Measurements from ENCODE around the gene SLC8A3.
A peak's percentile ranks its signal among the peaks of the same experiment; 100 is the strongest.

Gene SLC8A3

GRCh38 chr14:70011708-70012107, 177.0 kb downstream of the SLC8A3 start:
- H3K79me1 ChIP-seq (ENCODE audit: low read depth, low read length): peaks cover 1% of the 10 kb centered on the region
- H2BK5ac ChIP-seq (ENCODE audit: low read length): no peak overlapping the region
- H3K36me3 ChIP-seq (replicated peaks in 1 of 2; ENCODE audit: control insufficient read depth in 2 of 2, insufficient read depth in 2 of 2, low read length in 2 of 2): peaks cover 47 to 80% of the 10 kb centered on the region in 2 donors
- no peak for DNase-seq (ENCODE audit: low spot score)
- no peak overlapping the region for H3K27ac ChIP-seq (replicated peaks; ENCODE audit: low read length)
- no peak overlapping the region for H3K4me2 ChIP-seq (ENCODE audit: insufficient read depth, low read length, poor library complexity, severe bottlenecking)
- H3K4me1 ChIP-seq (ENCODE audit: control insufficient read depth in 2 of 2, insufficient read depth in 1 of 2, low read depth in 1 of 2, low read length in 2 of 2): peaks cover 9 to 14% of the 10 kb centered on the region in 2 donors
- no peak overlapping the region for H4K91ac ChIP-seq (ENCODE audit: low read depth, low read length, poor library complexity)
- no peaks in the 10 kb centered on the region for H3K27me3 ChIP-seq (ENCODE audit: control insufficient read depth in 3 of 3, insufficient read depth in 3 of 3, low read depth in 1 of 3, low read length in 3 of 3)
- H3K9ac ChIP-seq (ENCODE audit: low read depth, low read length, poor library complexity): no peak overlapping the region
- no peaks in the 10 kb centered on the region for H3K9me3 ChIP-seq (replicated peaks in 1 of 2; ENCODE audit: control insufficient read depth in 2 of 2, insufficient read depth in 1 of 2, low read depth in 1 of 2, low read length in 2 of 2)
- H3K4ac ChIP-seq (ENCODE audit: low read length): no peak overlapping the region
- no peak overlapping the region for H2BK120ac ChIP-seq (ENCODE audit: low read depth, low read length)
- no peak overlapping the region for H4K8ac ChIP-seq (ENCODE audit: low read depth, low read length)
- H3K14ac ChIP-seq (ENCODE audit: low read length): no peak overlapping the region
- no CpG with 5 or more reads among the region's 7 CpGs for WGBS, 2 donors (ENCODE audit: extremely low coverage in 2 of 2, insufficient read length in 2 of 2, insufficient replicate concordance in 1 of 2)
- no peak overlapping the region for H3K23ac ChIP-seq (ENCODE audit: low read depth, low read length, poor library complexity)
- H2BK12ac ChIP-seq (ENCODE audit: low read length): no peak overlapping the region
- H2BK15ac ChIP-seq (ENCODE audit: low read length): no peak overlapping the region
- H3K4me3 ChIP-seq (ENCODE audit: low read length in 2 of 2): no peak overlapping the region
- no peak overlapping the region for H3K18ac ChIP-seq (ENCODE audit: low read length)
- H2AFZ ChIP-seq (ENCODE audit: low read length): no peak overlapping the region
- no peak overlapping the region for H2AK5ac ChIP-seq (ENCODE audit: low read depth, low read length)

- Histone ChIP-seq H3K4me3 (ENCODE audit: low read length in 2 of 2) (no peak overlapping the region), H4K8ac (ENCODE audit: low read depth, low read length) (no peak overlapping the region), H2AFZ (ENCODE audit: low read length) (no peak overlapping the region), H2AK5ac (ENCODE audit: low read depth, low read length) (no peak overlapping the region), H3K27ac (replicated peaks; ENCODE audit: low read length) (no peak overlapping the region), H3K36me3 (replicated peaks in 1 of 2; ENCODE audit: control insufficient read depth in 2 of 2, insufficient read depth in 2 of 2, low read length in 2 of 2) (peaks cover 45 to 79% of the 10 kb centered on the region in 2 donors), H3K4ac (ENCODE audit: low read length) (no peak overlapping the region), H2BK15ac (ENCODE audit: low read length) (no peak overlapping the region), H3K14ac (ENCODE audit: low read length) (no peak overlapping the region), H3K27me3 (ENCODE audit: control insufficient read depth in 3 of 3, insufficient read depth in 3 of 3, low read depth in 1 of 3, low read length in 3 of 3) (no peaks in the 10 kb centered on the region), H3K9ac (ENCODE audit: low read depth, low read length, poor library complexity) (no peak overlapping the region), H3K9me3 (replicated peaks in 1 of 2; ENCODE audit: control insufficient read depth in 2 of 2, insufficient read depth in 1 of 2, low read depth in 1 of 2, low read length in 2 of 2) (no peaks in the 10 kb centered on the region), H3K4me2 (ENCODE audit: insufficient read depth, low read length, poor library complexity, severe bottlenecking) (no peak overlapping the region), H3K4me1 (ENCODE audit: control insufficient read depth in 2 of 2, insufficient read depth in 1 of 2, low read depth in 1 of 2, low read length in 2 of 2) (peaks cover 9 to 16% of the 10 kb centered on the region in 2 donors), H3K18ac (ENCODE audit: low read length) (no peak overlapping the region), H3K23ac (ENCODE audit: low read depth, low read length, poor library complexity) (no peak overlapping the region), H4K91ac (ENCODE audit: low read depth, low read length, poor library complexity) (no peak overlapping the region), H2BK12ac (ENCODE audit: low read length) (no peak overlapping the region), H2BK120ac (ENCODE audit: low read depth, low read length) (no peak overlapping the region), H2BK5ac (ENCODE audit: low read length) (no peak overlapping the region), H3K79me1 (ENCODE audit: low read depth, low read length) (peaks cover 1% of the 10 kb centered on the region)
- no CpG with 5 or more reads among the region's 6 CpGs for WGBS, 2 donors (ENCODE audit: extremely low coverage in 2 of 2, insufficient read length in 2 of 2, insufficient replicate concordance in 1 of 2)
- no peak for DNase-seq (ENCODE audit: low spot score)
These were observed 177.7 kb downstream of the SLC8A3 start for GRCh38 chr14:70011098-70011497.

DNA sequence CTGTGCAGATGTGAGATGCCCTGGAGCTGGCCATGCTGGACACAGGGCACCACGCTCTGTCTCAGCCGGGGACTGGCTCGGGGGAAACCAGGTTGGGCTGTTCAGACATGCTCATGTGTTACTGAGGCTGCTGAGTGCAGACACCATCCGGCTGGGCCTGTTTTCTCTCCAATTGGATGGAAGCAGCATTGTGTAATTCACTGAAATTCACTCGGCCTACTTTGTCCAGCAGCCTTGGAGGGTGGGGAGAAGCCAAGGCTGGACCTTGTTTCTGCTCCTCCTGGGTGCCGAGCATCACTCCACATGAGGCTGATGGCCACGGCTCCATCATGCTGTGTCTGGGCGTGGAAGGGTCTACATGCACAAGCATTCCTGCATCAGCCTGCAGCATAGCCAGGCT, 178.8 kb downstream of the SLC8A3 start:
- H2BK120ac ChIP-seq (ENCODE audit: low read depth, low read length): no peak overlapping the region
- peaks cover 42 to 78% of the 10 kb centered on the region in 2 donors for H3K36me3 ChIP-seq (replicated peaks in 1 of 2; ENCODE audit: control insufficient read depth in 2 of 2, insufficient read depth in 2 of 2, low read length in 2 of 2)
- WGBS, 2 donors (ENCODE audit: extremely low coverage in 2 of 2, insufficient read length in 2 of 2, insufficient replicate concordance in 1 of 2): no CpG with 5 or more reads among the region's 8 CpGs
- peak overlapping the region; percentile 30 for H3K18ac ChIP-seq (ENCODE audit: low read length)
- peaks cover 4% of the 10 kb centered on the region for H3K79me1 ChIP-seq (ENCODE audit: low read depth, low read length)
- no peak overlapping the region for H3K4ac ChIP-seq (ENCODE audit: low read length)
- peaks cover 9 to 19% of the 10 kb centered on the region in 2 donors for H3K4me1 ChIP-seq (ENCODE audit: control insufficient read depth in 2 of 2, insufficient read depth in 1 of 2, low read depth in 1 of 2, low read length in 2 of 2)
- no peak overlapping the region for H2BK5ac ChIP-seq (ENCODE audit: low read length)
- H4K8ac ChIP-seq (ENCODE audit: low read depth, low read length): no peak overlapping the region
- no peak overlapping the region for H2AK5ac ChIP-seq (ENCODE audit: low read depth, low read length)
- no peak for DNase-seq (ENCODE audit: low spot score)
- H2BK15ac ChIP-seq (ENCODE audit: low read length): no peak overlapping the region
- H3K9me3 ChIP-seq (replicated peaks in 1 of 2; ENCODE audit: control insufficient read depth in 2 of 2, insufficient read depth in 1 of 2, low read depth in 1 of 2, low read length in 2 of 2): no peaks in the 10 kb centered on the region
- no peak overlapping the region for H2BK12ac ChIP-seq (ENCODE audit: low read length)
- no peak overlapping the region for H3K9ac ChIP-seq (ENCODE audit: low read depth, low read length, poor library complexity)
- no peak overlapping the region for H4K91ac ChIP-seq (ENCODE audit: low read depth, low read length, poor library complexity)
- H3K27ac ChIP-seq (replicated peaks; ENCODE audit: low read length): no peak overlapping the region
- H3K23ac ChIP-seq (ENCODE audit: low read depth, low read length, poor library complexity): no peak overlapping the region
- no peak overlapping the region for H3K4me2 ChIP-seq (ENCODE audit: insufficient read depth, low read length, poor library complexity, severe bottlenecking)
- H3K14ac ChIP-seq (ENCODE audit: low read length): peak overlapping the region; percentile 11
- no peaks in the 10 kb centered on the region for H3K27me3 ChIP-seq (ENCODE audit: control insufficient read depth in 3 of 3, insufficient read depth in 3 of 3, low read depth in 1 of 3, low read length in 3 of 3)
- no peak overlapping the region for H3K4me3 ChIP-seq (ENCODE audit: low read length in 2 of 2)
- H2AFZ ChIP-seq (ENCODE audit: low read length): no peak overlapping the region

DNA sequence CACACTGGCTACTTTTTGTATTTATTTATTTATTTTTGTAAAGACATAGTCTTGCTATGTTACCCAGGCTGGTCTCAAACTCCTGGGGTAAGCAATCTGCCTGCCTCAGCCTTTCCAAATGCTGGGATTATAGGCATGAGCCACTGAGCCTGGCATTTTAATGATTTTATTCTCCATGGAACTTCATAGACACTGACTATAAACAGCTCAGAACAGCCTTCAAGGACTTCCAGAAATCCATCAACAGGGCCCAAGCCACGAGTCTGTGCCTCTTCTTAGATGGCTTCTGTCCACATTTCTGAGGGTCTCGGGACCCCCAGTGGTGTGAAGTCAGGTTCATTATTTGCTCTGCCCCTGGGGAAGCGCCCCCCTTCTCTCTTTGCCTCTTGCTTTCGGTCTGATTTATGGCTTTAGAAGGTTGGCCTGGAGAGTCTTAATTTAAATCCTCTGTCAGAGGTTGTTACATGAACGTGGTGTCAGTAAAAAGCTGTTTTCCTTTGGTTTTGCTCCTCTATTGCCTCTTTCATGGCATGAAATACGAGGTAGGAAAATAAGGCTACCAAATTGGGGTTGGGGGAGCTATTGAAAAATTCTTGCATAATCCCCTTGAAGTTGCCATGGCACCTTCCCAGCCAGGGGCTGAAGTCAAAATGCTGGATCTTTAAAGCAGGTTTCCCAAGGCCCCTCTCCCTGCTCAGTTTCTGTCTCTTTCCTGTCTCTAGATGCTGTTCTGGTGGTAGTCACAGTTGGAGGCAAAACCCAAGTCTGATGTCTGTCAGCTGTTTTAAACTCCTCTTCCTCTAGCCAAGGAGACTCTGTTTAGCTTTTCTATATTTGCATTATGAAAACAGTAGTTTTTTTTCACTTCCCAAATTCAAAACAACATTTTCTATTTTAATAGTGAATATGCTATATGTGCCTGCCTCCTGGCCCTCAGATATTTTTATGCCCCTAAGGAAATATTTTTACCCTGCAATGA, 180.2 kb downstream of the SLC8A3 start:
- no peaks in the 10 kb centered on the region for H3K27me3 ChIP-seq (ENCODE audit: control insufficient read depth in 3 of 3, insufficient read depth in 3 of 3, low read depth in 1 of 3, low read length in 3 of 3)
- H3K4me3 ChIP-seq (ENCODE audit: low read length in 2 of 2): no peak overlapping the region
- no peak overlapping the region for H3K4me2 ChIP-seq (ENCODE audit: insufficient read depth, low read length, poor library complexity, severe bottlenecking)
- peaks cover 35 to 77% of the 10 kb centered on the region in 2 donors for H3K36me3 ChIP-seq (replicated peaks in 1 of 2; ENCODE audit: control insufficient read depth in 2 of 2, insufficient read depth in 2 of 2, low read length in 2 of 2)
- peaks cover 9 to 15% of the 10 kb centered on the region in 2 donors for H3K4me1 ChIP-seq (ENCODE audit: control insufficient read depth in 2 of 2, insufficient read depth in 1 of 2, low read depth in 1 of 2, low read length in 2 of 2)
- H2BK5ac ChIP-seq (ENCODE audit: low read length): no peak overlapping the region
- H2BK120ac ChIP-seq (ENCODE audit: low read depth, low read length): no peak overlapping the region
- no peak overlapping the region for H2BK15ac ChIP-seq (ENCODE audit: low read length)
- H3K9ac ChIP-seq (ENCODE audit: low read depth, low read length, poor library complexity): no peak overlapping the region
- WGBS, 2 donors (ENCODE audit: extremely low coverage in 2 of 2, insufficient read length in 2 of 2, insufficient replicate concordance in 1 of 2): no CpG with 5 or more reads among the region's 6 CpGs
- H4K8ac ChIP-seq (ENCODE audit: low read depth, low read length): no peak overlapping the region
- H2AK5ac ChIP-seq (ENCODE audit: low read depth, low read length): no peak overlapping the region
- no peak overlapping the region for H3K14ac ChIP-seq (ENCODE audit: low read length)
- no peak overlapping the region for H3K18ac ChIP-seq (ENCODE audit: low read length)
- no peak overlapping the region for H3K27ac ChIP-seq (replicated peaks; ENCODE audit: low read length)
- H4K91ac ChIP-seq (ENCODE audit: low read depth, low read length, poor library complexity): no peak overlapping the region
- H3K9me3 ChIP-seq (replicated peaks in 1 of 2; ENCODE audit: control insufficient read depth in 2 of 2, insufficient read depth in 1 of 2, low read depth in 1 of 2, low read length in 2 of 2): no peaks in the 10 kb centered on the region
- no peak for DNase-seq (ENCODE audit: low spot score)
- H2BK12ac ChIP-seq (ENCODE audit: low read length): no peak overlapping the region
- peaks cover 4% of the 10 kb centered on the region for H3K79me1 ChIP-seq (ENCODE audit: low read depth, low read length)
- no peak overlapping the region for H3K4ac ChIP-seq (ENCODE audit: low read length)
- H2AFZ ChIP-seq (ENCODE audit: low read length): peak overlapping the region; percentile 9
- no peak overlapping the region for H3K23ac ChIP-seq (ENCODE audit: low read depth, low read length, poor library complexity)

All from neuronal stem cell (in vitro differentiated cells).